HepG2 (cell line): ENCODE results near the gene CNNM2. TPM values are rescaled to one million over a fixed set of nuclear protein-coding genes. Genes with fewer than 3 reads are reported as not detected.

ENCODE experiments used
- EHMT2 ChIP-seq: fragments of 200-600 bp; sonication (generic); IDR thresholded peaks from 2 replicates; pipeline ENCODE4 v1.7.0; 2017; ENCODE audit warnings: antibody characterized with exemption, low read depth, low read length, borderline replicate concordance
- GPBP1L1 ChIP-seq: sonication (generic); formaldehyde crosslinking; IDR thresholded peaks from 2 replicates; pipeline ENCODE4 v1.5.0; 2020; ENCODE audit warnings: mild to moderate bottlenecking, missing genetic modification reagents
- HMG20A ChIP-seq: IDR thresholded peaks from 2 replicates; pipeline ENCODE4 v1.6.1; 2016; ENCODE audit warnings: borderline replicate concordance
- KLF16 ChIP-seq, 2 experiments: sonication (generic) in 1 of 2; formaldehyde crosslinking in 1 of 2; IDR thresholded peaks; 2 replicates each; pipeline versions ENCODE4 v1.6.1 to v1.8.0; 2016 to 2023; ENCODE audit warnings: missing genetic modification reagents in 2 of 2, missing compliant biosample characterization in 1 of 2
- MAFK ChIP-seq, 2 experiments: IDR thresholded peaks in 1 of 2; conservative IDR thresholded peaks in 1 of 2; 2 replicates each; pipeline ENCODE4 v1.6.1; 2011; ENCODE audit warnings: improper control_type of control experiment in 2 of 2, low read length in 2 of 2
- PLRG1 ChIP-seq: fragments of 450-650 bp; conservative IDR thresholded peaks from 2 replicates; pipeline ENCODE4 v1.6.1; 2016
- TRIM22 ChIP-seq: fragments of 450-650 bp; IDR thresholded peaks from 2 replicates; pipeline ENCODE4 v1.6.1; 2017
- TRIM24 ChIP-seq: sonication (generic); formaldehyde crosslinking; IDR thresholded peaks from 2 replicates; pipeline ENCODE4 v1.8.0; 2022; ENCODE audit warnings: mild to moderate bottlenecking, missing genetic modification reagents
- YEATS2 ChIP-seq: sonication (generic); formaldehyde crosslinking; IDR thresholded peaks from 2 replicates; pipeline ENCODE4 v1.4.0; 2020; ENCODE audit warnings: missing genetic modification reagents, borderline replicate concordance
- ZBTB10 ChIP-seq: sonication (generic); formaldehyde crosslinking; IDR thresholded peaks from 2 replicates; pipeline ENCODE4 v1.4.0; 2020; ENCODE audit warnings: missing genetic modification reagents, borderline replicate concordance
- ZNF709 ChIP-seq: sonication (generic); formaldehyde crosslinking; IDR thresholded peaks from 2 replicates; pipeline ENCODE4 v1.5.0; 2020; ENCODE audit warnings: mild to moderate bottlenecking, missing genetic modification reagents
- ZNF766 ChIP-seq: sonication (generic); formaldehyde crosslinking; IDR thresholded peaks from 2 replicates; pipeline ENCODE4 v1.5.0; 2020; ENCODE audit warnings: missing genetic modification reagents, borderline replicate concordance
- polyA plus RNA-seq, 8 experiments: library from polyadenylated mRNA; depleted of rRNA in 3 of 8; stranded (reverse) in 7 of 8; unstranded in 1 of 8; fragments of >200 nt; fragmentation: Illumina TruSeq in 4 of 8; extraction: Trizol in 4 of 8; gene quantifications; 2 replicates each; pipeline versions ENCODE4 v1.2.1 to v1.2.3, GENCODE V29; 2011 to 2016; ENCODE audit warnings: low read depth in 4 of 8, missing spikeins in 1 of 8, mixed read lengths in 1 of 8; ENCODE audit not compliant: insufficient read depth in 1 of 8
- total RNA-seq, 5 experiments: library from RNA; depleted of rRNA; stranded (reverse); fragments of >200 nt; fragmentation: Illumina TruSeq; extraction: Trizol; gene quantifications; 2 replicates each; pipeline ENCODE4 v1.2.3, GENCODE V29; 2016; ENCODE audit warnings: low read depth in 1 of 5

The CNNM2 gene
- total and polyA plus RNA-seq, 2 of the 13 experiments (the other 11 are each of a cell fraction or from before 2014, with no cell fraction given) = 7.1 to 9.0 TPM

- TF ChIP-seq TRIM22 (no peak), ZBTB10 (CRISPR knock-in tag) (no peak), EHMT2 (no peak), ZNF766 (CRISPR knock-in tag) (no peak), GPBP1L1 (CRISPR knock-in tag) (no peak), KLF16 (CRISPR knock-in tag; IDR thresholded peaks at IDR 0.05) (no peak), TRIM24 (CRISPR knock-in tag) (no peak), ZNF709 (CRISPR knock-in tag) (no peak), HMG20A (no peak), MAFK (conservative IDR thresholded peaks at IDR 0.05 in 1 of 2, IDR thresholded peaks at IDR 0.05 in 1 of 2; ENCODE audit: low read length in 2 of 2) (no peak), PLRG1 (no peak), YEATS2 (CRISPR knock-in tag) (no peak)
Measured at GRCh38 chr10:102982296-102982695, 64.2 kb downstream of the CNNM2 start (continued).
